Thymus (tissue), 11 donors: ENCODE results near the gene SPESP1. TPM values are rescaled to one million over a fixed set of nuclear protein-coding genes. Genes with fewer than 3 reads are reported as not detected.
"Not testable (repeated sequence)": the region's sequence is repeated elsewhere in the genome, so short reads cannot be mapped to it uniquely, and the experiment has no call there.

Experiments
- DNase-seq, 9 donors: peaks; one replicate each; pipeline ENCODE4 v3.0.0-alpha.2; 2013; ENCODE audit warnings: low spot score in 9 of 9, low read depth in 6 of 9, missing footprints in 1 of 9
- H3K27ac ChIP-seq, 2 donors: one replicate each; pipeline ENCODE4 v1.5.1; 2013; ENCODE audit warnings: control low read depth in 1 of 2, low read depth in 1 of 2, low read length in 1 of 2, mild to moderate bottlenecking in 1 of 2, moderate library complexity in 1 of 2
- H3K27me3 ChIP-seq, 2 donors: one replicate each; pipeline ENCODE4 v1.5.1; 2013; ENCODE audit warnings: low read length in 1 of 2; ENCODE audit not compliant: control insufficient read depth in 2 of 2, insufficient read depth in 1 of 2
- H3K36me3 ChIP-seq, 2 donors: one replicate each; pipeline ENCODE4 v1.5.1; 2013; ENCODE audit warnings: low read length in 1 of 2, mild to moderate bottlenecking in 1 of 2, moderate library complexity in 1 of 2; ENCODE audit not compliant: control insufficient read depth in 2 of 2, insufficient read depth in 2 of 2
- H3K4me1 ChIP-seq, 2 donors: one replicate each; pipeline ENCODE4 v1.5.1; 2013; ENCODE audit warnings: low read length in 2 of 2; ENCODE audit not compliant: control insufficient read depth in 2 of 2, insufficient read depth in 2 of 2
- H3K4me3 ChIP-seq, 2 donors: one replicate each; pipeline ENCODE4 v1.5.1; 2013; ENCODE audit warnings: low read length in 2 of 2, control low read depth in 1 of 2, mild to moderate bottlenecking in 1 of 2
- H3K9me3 ChIP-seq, 2 donors: one replicate each; pipeline ENCODE4 v1.5.1; 2013; ENCODE audit warnings: low read length in 1 of 2, mild to moderate bottlenecking in 1 of 2; ENCODE audit not compliant: control insufficient read depth in 2 of 2, insufficient read depth in 1 of 2
- WGBS: extraction: QIAGEN DNeasy Blood & Tissue Kit; methylation state at CpG from one replicate; pipeline ENCODE4 v1.1.7; 2013; 5-methylcytosine and 5-hydroxymethylcytosine counted together
- polyA plus RNA-seq: library from polyadenylated mRNA; stranded (reverse); fragments of 200-250 nt; gene quantifications from one replicate; pipeline ENCODE4 v1.2.3, GENCODE V29; 2013
- total RNA-seq: library from RNA; stranded (reverse); fragments of 120-200 nt; gene quantifications from one replicate; pipeline ENCODE4 v1.2.4, GENCODE V29; 2013
- donor health status: healthy.

SPESP1 gene
- total and polyA plus RNA-seq, 2 donors: 3.7 to 3.8 TPM

- Histone ChIP-seq H3K36me3 (no peaks in the 10 kb centered on the region), H3K27me3 (no peaks in the 10 kb centered on the region), H3K27ac (no peak overlapping the region), H3K4me3 (no peak overlapping the region), H3K9me3 (peaks cover 0 to 6% of the 10 kb centered on the region in 2 donors), H3K4me1 (no peaks in the 10 kb centered on the region)
- no peak for DNase-seq
- WGBS: 40% methylated on average over 4 of the region's 4 CpGs
These were observed 42.1 kb downstream of the SPESP1 start for GRCh38 chr15:68972201-68973065.

DNA sequence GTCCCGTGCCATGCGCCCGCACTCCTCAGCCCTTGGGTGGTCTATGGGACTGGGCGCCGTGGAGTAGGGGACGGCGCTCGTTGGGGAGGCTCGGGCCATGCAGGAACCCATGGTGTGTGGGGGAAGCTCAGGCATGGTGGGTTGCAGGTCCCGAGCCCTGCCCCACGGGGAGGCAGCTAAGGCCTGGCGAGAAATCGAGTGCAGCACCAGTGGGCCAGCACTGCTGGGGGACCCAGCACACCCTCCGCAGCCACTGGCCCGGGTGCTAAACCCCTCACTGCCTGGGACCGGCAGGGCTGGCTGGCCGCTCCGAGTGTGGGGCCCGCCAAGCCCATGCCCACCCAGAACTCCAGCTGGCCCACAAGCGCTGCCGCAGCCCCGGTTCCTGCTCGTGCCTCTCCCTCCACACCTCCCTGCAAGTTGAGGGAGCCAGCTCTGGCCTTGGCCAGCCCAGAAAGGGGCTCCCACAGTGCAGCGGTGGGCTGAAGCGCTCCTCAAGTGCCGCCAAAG lies 45.4 kb downstream of the SPESP1 start:
- not testable (repeated sequence) for H3K27me3 ChIP-seq, DNase-seq, H3K9me3 ChIP-seq, H3K4me1 ChIP-seq, H3K4me3 ChIP-seq, H3K36me3 ChIP-seq, H3K27ac ChIP-seq
- WGBS: 98% methylated on average over 26 of the region's 26 CpGs

- WGBS: 96% methylated on average over 10 of the region's 10 CpGs
- H3K4me1 ChIP-seq, H3K4me3 ChIP-seq, H3K27me3 ChIP-seq, H3K27ac ChIP-seq, H3K36me3 ChIP-seq, DNase-seq, H3K9me3 ChIP-seq: not testable (repeated sequence)
These were observed 47.1 kb downstream of the SPESP1 start for GRCh38 chr15:68977426-68977825.

GRCh38 chr15:68979006-68979405 lies 48.7 kb downstream of the SPESP1 start:
- 88% methylated on average over 3 of the region's 3 CpGs for WGBS
- peaks cover 0 to 3% of the 10 kb centered on the region in 2 donors for H3K4me1 ChIP-seq
- H3K9me3 ChIP-seq: peaks cover 0 to 6% of the 10 kb centered on the region in 2 donors
- no peak overlapping the region for H3K4me3 ChIP-seq
- H3K27me3 ChIP-seq: no peaks in the 10 kb centered on the region
- H3K27ac ChIP-seq: no peak overlapping the region
- H3K36me3 ChIP-seq: no peaks in the 10 kb centered on the region
- no peak for DNase-seq

DNA sequence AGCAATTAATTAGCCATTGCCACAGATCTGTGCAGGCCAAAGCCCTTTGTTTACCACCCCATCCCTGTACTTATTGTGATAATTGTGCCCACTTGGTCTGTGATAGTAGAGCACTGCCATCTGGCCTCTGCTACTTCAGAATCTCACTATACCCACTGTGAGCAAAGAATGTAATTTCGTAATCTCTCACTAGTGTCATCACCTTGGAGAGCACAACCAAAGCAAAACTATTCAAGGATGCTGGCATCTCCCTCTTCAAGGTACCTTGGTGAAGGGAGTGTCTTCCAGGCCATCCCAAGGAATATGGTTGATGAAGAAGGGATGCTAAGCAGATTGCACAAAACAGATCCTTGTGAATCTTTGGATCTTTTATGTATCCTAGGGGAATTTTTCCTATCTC lies 49.5 kb downstream of the SPESP1 start:
- no peaks in the 10 kb centered on the region for H3K36me3 ChIP-seq
- no peaks in the 10 kb centered on the region for H3K27me3 ChIP-seq
- peaks cover 0 to 3% of the 10 kb centered on the region in 2 donors for H3K4me1 ChIP-seq
- 96% methylated on average over 1 of the region's 1 CpG for WGBS
- H3K4me3 ChIP-seq: no peak overlapping the region
- H3K9me3 ChIP-seq: peaks cover 0 to 6% of the 10 kb centered on the region in 2 donors
- no peak for DNase-seq
- no peak overlapping the region for H3K27ac ChIP-seq

- H3K4me1 ChIP-seq: peaks cover 0 to 3% of the 10 kb centered on the region in 2 donors
- no peak overlapping the region for H3K4me3 ChIP-seq
- H3K27ac ChIP-seq: no peak overlapping the region
- H3K9me3 ChIP-seq: peaks cover 0 to 3% of the 10 kb centered on the region in 2 donors
- H3K27me3 ChIP-seq: no peaks in the 10 kb centered on the region
- H3K36me3 ChIP-seq: no peaks in the 10 kb centered on the region
- DNase-seq: no peak
These were observed 50.5 kb downstream of the SPESP1 start for GRCh38 chr15:68980786-68981185.

GRCh38 chr15:68981941-68982340 lies 51.6 kb downstream of the SPESP1 start:
- no peak for DNase-seq
- Histone ChIP-seq H3K9me3 (no peaks in the 10 kb centered on the region), H3K27me3 (no peaks in the 10 kb centered on the region), H3K36me3 (no peaks in the 10 kb centered on the region), H3K4me1 (peaks cover 0 to 3% of the 10 kb centered on the region in 2 donors), H3K4me3 (no peak overlapping the region), H3K27ac (no peak overlapping the region)
- WGBS: 98% methylated on average over 4 of the region's 4 CpGs

GRCh38 chr15:68982976-68983563 lies 52.7 kb downstream of the SPESP1 start:
- Histone ChIP-seq H3K4me3 (no peak overlapping the region), H3K27ac (no peak overlapping the region), H3K36me3 (no peaks in the 10 kb centered on the region), H3K9me3 (no peaks in the 10 kb centered on the region), H3K27me3 (no peaks in the 10 kb centered on the region), H3K4me1 (peaks cover 0 to 3% of the 10 kb centered on the region in 2 donors)
- no peak for DNase-seq
- 97% methylated on average over 6 of the region's 6 CpGs for WGBS

- no peaks in the 10 kb centered on the region for H3K27me3 ChIP-seq
These were observed 53.7 kb downstream of the SPESP1 start for GRCh38 chr15:68983961-68984481.

More at GRCh38 chr15:68983961-68984481, 53.7 kb downstream of the SPESP1 start:
- H3K4me1 ChIP-seq: peaks cover 0 to 3% of the 10 kb centered on the region in 2 donors
- no peak overlapping the region for H3K4me3 ChIP-seq
- no peak for DNase-seq
- WGBS: 90% methylated on average over 4 of the region's 4 CpGs
- H3K27ac ChIP-seq: peak overlapping the region in 1 of 2 donors; percentile 2
- H3K9me3 ChIP-seq: no peaks in the 10 kb centered on the region
- no peaks in the 10 kb centered on the region for H3K36me3 ChIP-seq
